H1 (cell line): Measurements from ENCODE around the gene CTTNBP2NL. TPM values are rescaled to one million over a fixed set of nuclear protein-coding genes. Genes with fewer than 3 reads are reported as not detected.

Experiments used
- CTCF ChIA-PET: fragments of 300-600 bp; sonication (Branson Sonifier 250); formaldehyde crosslinking; loops from one replicate; lab custom pipeline; 2021; ENCODE audit not compliant: partially characterized antibody; lab: Charles Lee
- POLR2A ChIA-PET: fragments of 300-600 bp; sonication (Branson Sonifier 250); formaldehyde crosslinking; loops from one replicate; lab custom pipeline; 2021; ENCODE audit warnings: inconsistent platforms; ENCODE audit not compliant: partially characterized antibody; lab: Charles Lee
- DNase-seq, 2 experiments: peaks; one replicate each; pipeline versions ENCODE4 v3.0.0 to v3.0.0-alpha.2; 2010 to 2022; ENCODE audit warnings: low spot score in 2 of 2, low read depth in 1 of 2, mixed read lengths in 1 of 2
- FAIRE-seq: peaks from 2 replicates; lab custom pipeline; 2011; peaks lifted over from hg19 to GRCh38; lab: Jason Lieb, UNC
- H2AFZ ChIP-seq: 2 replicates; pipeline ENCODE4 v1.8.1; 2012; ENCODE audit warnings: low read length, inconsistent platforms
- H2AK5ac ChIP-seq: 2 replicates; pipeline ENCODE4 v1.6.1; 2013; ENCODE audit warnings: low read depth, low read length
- H2BK120ac ChIP-seq: replicated peaks from 2 replicates; pipeline ENCODE3; 2013; ENCODE audit warnings: low read depth, low read length, inconsistent platforms
- H2BK12ac ChIP-seq: 2 replicates; pipeline ENCODE4 v1.6.1; 2013; ENCODE audit warnings: low read depth, low read length
- H2BK15ac ChIP-seq: 2 replicates; pipeline ENCODE4 v1.6.1; 2013; ENCODE audit warnings: low read length
- H2BK20ac ChIP-seq: 2 replicates; pipeline ENCODE4 v1.6.1; 2013; ENCODE audit warnings: low read length
- H2BK5ac ChIP-seq: 2 replicates; pipeline ENCODE4 v1.6.1; 2013; ENCODE audit warnings: low read depth, low read length
- H3K14ac ChIP-seq: 2 replicates; pipeline ENCODE4 v1.6.1; 2013; ENCODE audit warnings: inconsistent platforms; ENCODE audit not compliant: insufficient read length
- H3K18ac ChIP-seq: 2 replicates; pipeline ENCODE4 v1.6.1; 2013; ENCODE audit warnings: low read length; ENCODE audit errors: extremely low read depth
- H3K23ac ChIP-seq: 2 replicates; pipeline ENCODE4 v1.6.1; 2013; ENCODE audit warnings: inconsistent platforms; ENCODE audit not compliant: insufficient read length
- H3K23me2 ChIP-seq: 2 replicates; pipeline ENCODE4 v1.6.1; 2013; ENCODE audit warnings: low read depth, low read length
- H3K27ac ChIP-seq: 2 replicates; pipeline ENCODE4 v1.6.1; 2011; ENCODE audit warnings: low read depth, low read length, inconsistent platforms
- H3K27me3 ChIP-seq, 4 experiments: replicated peaks in 1 of 4; 1 replicate in 1 of 4; 2 replicates in 3 of 4; pipeline versions ENCODE4 v1.6.1 to v1.8.1; 2011 to 2013; ENCODE audit warnings: low read length in 3 of 4, mild to moderate bottlenecking in 3 of 4, inconsistent platforms in 2 of 4, mixed read lengths in 2 of 4, moderate library complexity in 1 of 4; ENCODE audit not compliant: control insufficient read depth in 3 of 4, insufficient read depth in 3 of 4; ENCODE audit errors: extremely low read depth in 1 of 4
- H3K36me3 ChIP-seq, 4 experiments: 2 replicates each; pipeline versions ENCODE4 v1.6.1 to v1.8.1; 2011 to 2013; ENCODE audit warnings: mild to moderate bottlenecking in 4 of 4, low read length in 3 of 4, moderate library complexity in 2 of 4, control low read depth in 1 of 4, inconsistent platforms in 1 of 4; ENCODE audit not compliant: insufficient read depth in 4 of 4, control insufficient read depth in 2 of 4
- H3K4ac ChIP-seq: replicated peaks from 2 replicates; pipeline ENCODE3; 2013; ENCODE audit warnings: low read length, low read depth, mixed read lengths, inconsistent platforms; ENCODE audit not compliant: insufficient read length
- H3K4me1 ChIP-seq, 4 experiments: replicated peaks in 1 of 4; 1 replicate in 1 of 4; 2 replicates in 3 of 4; pipeline versions ENCODE4 v1.6.1 to v1.8.1; 2011 to 2013; ENCODE audit warnings: low read length in 3 of 4, inconsistent platforms in 2 of 4, mixed read lengths in 1 of 4; ENCODE audit not compliant: insufficient read depth in 4 of 4, control insufficient read depth in 3 of 4
- H3K4me2 ChIP-seq, 2 experiments: 2 replicates each; pipeline versions ENCODE4 v1.6.1 to v1.8.1; 2011 to 2013; ENCODE audit warnings: low read depth in 2 of 2, low read length in 2 of 2, control low read depth in 1 of 2, inconsistent platforms in 1 of 2, mild to moderate bottlenecking in 1 of 2; ENCODE audit not compliant: insufficient read depth in 1 of 2
- H3K4me3 ChIP-seq, 4 experiments: fragments of 200-600, 300-600 bp in 1 of 4; sonication (generic), shearing (Covaris generic), sonication (Bioruptor Twin) in 1 of 4; 2 replicates each; pipeline versions ENCODE4 v1.5.1 to v1.8.1; 2011 to 2016; ENCODE audit warnings: low read length in 4 of 4, low read depth in 3 of 4, control low read depth in 2 of 4, inconsistent platforms in 2 of 4, mild to moderate bottlenecking in 2 of 4, mixed read lengths in 1 of 4, moderate library complexity in 1 of 4; ENCODE audit not compliant: insufficient read depth in 2 of 4; ENCODE audit errors: extremely low read depth in 1 of 4
- H3K56ac ChIP-seq: replicated peaks from 2 replicates; pipeline ENCODE3; 2013; ENCODE audit warnings: low read depth, mild to moderate bottlenecking, mixed read lengths, low read length, inconsistent platforms; ENCODE audit not compliant: insufficient read length
- H3K79me1 ChIP-seq: 2 replicates; pipeline ENCODE4 v1.6.1; 2013; ENCODE audit warnings: low read depth, low read length, control low read depth
- H3K79me2 ChIP-seq, 2 experiments: 2 replicates each; pipeline versions ENCODE4 v1.6.1 to v1.8.1; 2012 to 2013; ENCODE audit warnings: low read length in 2 of 2, mild to moderate bottlenecking in 2 of 2, inconsistent platforms in 1 of 2; ENCODE audit not compliant: insufficient read depth in 2 of 2, control insufficient read depth in 1 of 2
- H3K9ac ChIP-seq, 4 experiments: replicated peaks in 1 of 4; 1 replicate in 1 of 4; 2 replicates in 3 of 4; pipeline versions ENCODE4 v1.6.1 to v1.8.1; 2011 to 2013; ENCODE audit warnings: low read depth in 3 of 4, low read length in 3 of 4, control low read depth in 2 of 4, mild to moderate bottlenecking in 2 of 4, moderate library complexity in 2 of 4, inconsistent platforms in 1 of 4; ENCODE audit errors: extremely low read depth in 1 of 4
- H3K9me3 ChIP-seq, 2 experiments: 2 replicates each; pipeline versions ENCODE4 v1.6.1 to v1.8.1; 2012 to 2013; ENCODE audit warnings: mild to moderate bottlenecking in 2 of 2, moderate library complexity in 2 of 2, control low read depth in 1 of 2, inconsistent platforms in 1 of 2, low read depth in 1 of 2, low read length in 1 of 2, mixed read lengths in 1 of 2; ENCODE audit not compliant: insufficient read depth in 2 of 2
- H4K20me1 ChIP-seq, 2 experiments: replicated peaks in 1 of 2; 2 replicates each; pipeline versions ENCODE3 to v1.8.1; 2011 to 2013; ENCODE audit warnings: inconsistent platforms in 2 of 2, low read length in 2 of 2, mild to moderate bottlenecking in 1 of 2; ENCODE audit not compliant: insufficient read depth in 2 of 2, control insufficient read depth in 1 of 2
- H4K5ac ChIP-seq: 2 replicates; pipeline ENCODE4 v1.6.1; 2013; ENCODE audit warnings: low read length, low read depth, mixed read lengths, inconsistent platforms; ENCODE audit not compliant: insufficient read length
- H4K8ac ChIP-seq: 2 replicates; pipeline ENCODE4 v1.8.0; 2013; ENCODE audit warnings: mild to moderate bottlenecking, moderate library complexity, low read length, inconsistent platforms; ENCODE audit not compliant: insufficient read depth; ENCODE audit errors: extremely low read depth
- H4K91ac ChIP-seq: replicated peaks from 2 replicates; pipeline ENCODE3; 2013; ENCODE audit warnings: low read length, mixed read lengths, inconsistent platforms; ENCODE audit not compliant: insufficient read length
- ASH2L ChIP-seq: fragments of 200-600, 300-600 bp; sonication (generic); IDR thresholded peaks from one replicate; pipeline ENCODE4 v1.7.1; 2017; ENCODE audit warnings: low read length
- CTBP2 ChIP-seq: IDR thresholded peaks from 2 replicates; pipeline ENCODE4 v1.7.0; 2011; ENCODE audit warnings: borderline replicate concordance, mild to moderate bottlenecking, moderate library complexity, mixed read lengths, low read length; ENCODE audit not compliant: insufficient read depth, insufficient read length
- EZH2 ChIP-seq: fragments of 200-600 bp; sonication (generic); IDR thresholded peaks from 2 replicates; pipeline ENCODE4 v1.7.1; 2012; ENCODE audit warnings: low read depth, mild to moderate bottlenecking, moderate library complexity, low read length, inconsistent platforms; ENCODE audit not compliant: severe bottlenecking
- POLR2AphosphoS5 ChIP-seq: IDR thresholded peaks from 2 replicates; pipeline ENCODE4 v1.6.1; 2011; ENCODE audit warnings: low read depth, low read length
- POU5F1 ChIP-seq: IDR thresholded peaks from 2 replicates; pipeline ENCODE4 v1.6.1; 2011; ENCODE audit warnings: low read depth, mild to moderate bottlenecking, low read length, moderate library complexity
- RBBP5 ChIP-seq: IDR thresholded peaks from 2 replicates; pipeline ENCODE4 v1.7.1; 2012; ENCODE audit warnings: low read depth, mild to moderate bottlenecking, inconsistent platforms, low read length, moderate library complexity, borderline replicate concordance
- RXRA ChIP-seq: IDR thresholded peaks from 2 replicates; pipeline ENCODE4 v1.6.1; 2011; ENCODE audit warnings: low read depth, mild to moderate bottlenecking, low read length, moderate library complexity; ENCODE audit not compliant: insufficient read depth
- SP2 ChIP-seq: IDR thresholded peaks from 2 replicates; pipeline ENCODE4 v1.6.1; 2012; ENCODE audit warnings: mild to moderate bottlenecking, low read length, inconsistent platforms
- SRF ChIP-seq: IDR thresholded peaks from 2 replicates; pipeline ENCODE4 v1.6.1; 2011; ENCODE audit warnings: mild to moderate bottlenecking, low read depth, low read length, moderate library complexity
- WGBS, 2 experiments: shearing (Covaris generic) in 1 of 2; methylation state at CpG; one replicate each; pipeline versions ENCODE4 v1.1.6 to v1.1.7; 2013 to 2015; ENCODE audit warnings: low lambda C conversion rate in 2 of 2, mixed read lengths in 2 of 2, inconsistent platforms in 1 of 2, low coverage in 1 of 2, missing lambda C conversion rate in 1 of 2; ENCODE audit not compliant: insufficient replicate concordance in 2 of 2, insufficient coverage in 1 of 2, insufficient read length in 1 of 2; ENCODE audit errors: extremely low coverage in 1 of 2, missing lambda C conversion rate in 1 of 2; 5-methylcytosine and 5-hydroxymethylcytosine counted together
- polyA plus RNA-seq, 7 experiments: library from polyadenylated mRNA; depleted of rRNA in 3 of 7; stranded (reverse) in 5 of 7; unstranded in 2 of 7; fragments of >200 nt in 5 of 7; fragments of 200-250 nt in 2 of 7; gene quantifications; 1 replicate in 5 of 7; 2 replicates in 1 of 7; 4 replicates in 1 of 7; pipeline versions ENCODE4 v1.2.1 to v1.2.3, GENCODE V29; 2011 to 2013; ENCODE audit warnings: missing spikeins in 2 of 7, mixed read lengths in 2 of 7
- total RNA-seq: library from RNA; stranded (reverse); fragmentation: NEBNext Ultra II Directional; extraction: Animal tissue kit (Norgen Biotek cat#: 25700); gene quantifications from 2 replicates; pipeline ENCODE4 v1.2.1, GENCODE V29; 2021
- TF ChIP-seq, protein P1 (sequence below), 3 experiments: IDR thresholded peaks; 1 replicate in 2 of 3; 2 replicates in 1 of 3; pipeline versions ENCODE4 v1.5.1 to v1.6.1; 2011; ENCODE audit warnings: low read length in 3 of 3, mild to moderate bottlenecking in 3 of 3, inconsistent platforms in 2 of 3, low read depth in 1 of 3, moderate library complexity in 1 of 3; ENCODE audit not compliant: insufficient read depth in 1 of 3; ENCODE audit errors: control extremely low read depth in 1 of 3
- TF ChIP-seq, protein P2 (sequence below): IDR thresholded peaks from 2 replicates; pipeline ENCODE4 v1.6.1; 2012; ENCODE audit warnings: inconsistent platforms

CTTNBP2NL gene
- total and polyA plus RNA-seq, 2 of the 8 experiments (the other 6 are each of a cell fraction or from before 2014, with no cell fraction given), result 6.4 to 35.1 TPM

DNA sequence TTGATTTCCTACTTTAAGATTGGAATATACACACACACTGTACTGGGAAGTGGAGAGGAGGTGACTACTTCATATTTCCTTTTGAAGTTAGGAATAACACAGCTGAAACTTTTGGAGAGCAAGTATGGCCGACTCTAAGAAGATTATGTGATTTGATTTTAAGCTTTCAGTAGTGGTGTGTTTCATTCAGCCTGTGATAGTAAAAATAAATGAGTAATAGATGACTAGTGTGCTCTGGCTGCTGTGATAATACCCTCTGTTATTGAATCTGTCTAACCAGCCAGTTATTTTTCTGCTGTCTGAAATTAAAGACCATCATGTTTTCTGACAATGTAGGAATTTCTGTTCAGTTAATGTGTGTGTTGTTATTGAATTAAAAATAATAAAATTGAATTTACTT, 48.3 kb downstream of the CTTNBP2NL start:
- H3K9ac ChIP-seq, result no peak overlapping the region
- no peak overlapping the region for H4K91ac ChIP-seq
- H3K23ac ChIP-seq, result no peak overlapping the region
- H3K14ac ChIP-seq, result no peak overlapping the region
- no peak overlapping the region for H2BK12ac ChIP-seq
- POLR2A ChIA-PET, result interaction anchor here (0.6 to 1.1 kb wide), 2 partner anchors 15 to 83 kb away, joined by 3 read pairs; no protein-coding TSS in a partner anchor
- no peak overlapping the region for H3K4me3 ChIP-seq
- H3K4me2 ChIP-seq, result no peak overlapping the region
- peaks cover 0 to 8% of the 10 kb centered on the region in 2 experiments; a peak in 1 of 4 replicates for H3K79me2 ChIP-seq
- no peaks in the 10 kb centered on the region for H3K79me1 ChIP-seq
- no peak overlapping the region for H3K56ac ChIP-seq
- no peaks in the 10 kb centered on the region for H3K27me3 ChIP-seq
- H3K4me1 ChIP-seq, result no peaks in the 10 kb centered on the region
- H2BK5ac ChIP-seq, result no peak overlapping the region
- WGBS, 2 experiments, result 89% methylated on average over 1 of the region's 1 CpG; no CpG with 5 or more reads in 1 of the 2 experiments
- FAIRE-seq (no peak), DNase-seq (no peak)
- no peak overlapping the region for H2BK20ac ChIP-seq
- CTCF ChIA-PET, result interaction anchor here (1.0 kb wide), 1 partner anchor 60 kb away, joined by 3 read pairs; no protein-coding TSS in a partner anchor
- H2BK15ac ChIP-seq, result no peak overlapping the region
- no peak overlapping the region for H2BK120ac ChIP-seq
- H3K9me3 ChIP-seq, result no peaks in the 10 kb centered on the region
- H3K27ac ChIP-seq, result no peak overlapping the region
- H3K18ac ChIP-seq, result no peak overlapping the region
- peaks cover 0 to 5% (median 3%) of the 10 kb centered on the region in 4 experiments; a peak in 5 of 8 replicates for H3K36me3 ChIP-seq
- H3K23me2 ChIP-seq, result no peaks in the 10 kb centered on the region
- H4K5ac ChIP-seq, result no peak overlapping the region
- H4K8ac ChIP-seq, result no peak overlapping the region
- no peak overlapping the region for H2AFZ ChIP-seq
- peaks cover 1 to 5% of the 10 kb centered on the region in 2 experiments for H4K20me1 ChIP-seq
- no peak overlapping the region for H2AK5ac ChIP-seq
- no peak overlapping the region for H3K4ac ChIP-seq
- TF ChIP-seq SRF, result no peak
- no peak for TF ChIP-seq EZH2
- no peak for TF ChIP-seq ASH2L
- TF ChIP-seq POLR2AphosphoS5, result no peak
- no peak for TF ChIP-seq SP2
- no peak for TF ChIP-seq CTBP2
- TF ChIP-seq, protein P1, sequence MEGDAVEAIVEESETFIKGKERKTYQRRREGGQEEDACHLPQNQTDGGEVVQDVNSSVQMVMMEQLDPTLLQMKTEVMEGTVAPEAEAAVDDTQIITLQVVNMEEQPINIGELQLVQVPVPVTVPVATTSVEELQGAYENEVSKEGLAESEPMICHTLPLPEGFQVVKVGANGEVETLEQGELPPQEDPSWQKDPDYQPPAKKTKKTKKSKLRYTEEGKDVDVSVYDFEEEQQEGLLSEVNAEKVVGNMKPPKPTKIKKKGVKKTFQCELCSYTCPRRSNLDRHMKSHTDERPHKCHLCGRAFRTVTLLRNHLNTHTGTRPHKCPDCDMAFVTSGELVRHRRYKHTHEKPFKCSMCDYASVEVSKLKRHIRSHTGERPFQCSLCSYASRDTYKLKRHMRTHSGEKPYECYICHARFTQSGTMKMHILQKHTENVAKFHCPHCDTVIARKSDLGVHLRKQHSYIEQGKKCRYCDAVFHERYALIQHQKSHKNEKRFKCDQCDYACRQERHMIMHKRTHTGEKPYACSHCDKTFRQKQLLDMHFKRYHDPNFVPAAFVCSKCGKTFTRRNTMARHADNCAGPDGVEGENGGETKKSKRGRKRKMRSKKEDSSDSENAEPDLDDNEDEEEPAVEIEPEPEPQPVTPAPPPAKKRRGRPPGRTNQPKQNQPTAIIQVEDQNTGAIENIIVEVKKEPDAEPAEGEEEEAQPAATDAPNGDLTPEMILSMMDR (IDR thresholded peaks at IDR 0.05; ENCODE audit: control extremely low read depth in 1 of 3, insufficient read depth in 1 of 3, low read depth in 1 of 3, low read length in 3 of 3), result no peak
- TF ChIP-seq, protein P2, sequence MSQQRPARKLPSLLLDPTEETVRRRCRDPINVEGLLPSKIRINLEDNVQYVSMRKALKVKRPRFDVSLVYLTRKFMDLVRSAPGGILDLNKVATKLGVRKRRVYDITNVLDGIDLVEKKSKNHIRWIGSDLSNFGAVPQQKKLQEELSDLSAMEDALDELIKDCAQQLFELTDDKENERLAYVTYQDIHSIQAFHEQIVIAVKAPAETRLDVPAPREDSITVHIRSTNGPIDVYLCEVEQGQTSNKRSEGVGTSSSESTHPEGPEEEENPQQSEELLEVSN, result no peak
- no peak for TF ChIP-seq RXRA
- TF ChIP-seq POU5F1, result no peak
- no peak for TF ChIP-seq RBBP5
